Neuronal stem cell (in vitro differentiated cells): ENCODE data around the gene HPX.

ENCODE experiments used
- DNase-seq: peaks from one replicate; pipeline ENCODE4 v3.0.0-alpha.2; 2013; ENCODE audit warnings: low spot score
- H2AFZ ChIP-seq: one replicate; pipeline ENCODE4 v1.6.1; 2013; ENCODE audit warnings: mild to moderate bottlenecking, low read length, inconsistent platforms
- H2AK5ac ChIP-seq: 2 replicates; pipeline ENCODE4 v1.6.1; 2013; ENCODE audit warnings: low read depth, mild to moderate bottlenecking, inconsistent platforms, low read length, moderate library complexity, mixed read lengths
- H2BK120ac ChIP-seq: 2 replicates; pipeline ENCODE4 v1.6.1; 2013; ENCODE audit warnings: low read depth, mild to moderate bottlenecking, inconsistent platforms, low read length, moderate library complexity, mixed read lengths
- H2BK12ac ChIP-seq: one replicate; pipeline ENCODE4 v1.6.1; 2013; ENCODE audit warnings: low read length, inconsistent platforms
- H2BK15ac ChIP-seq: 2 replicates; pipeline ENCODE4 v1.6.1; 2013; ENCODE audit warnings: mild to moderate bottlenecking, low read length, inconsistent platforms, mixed read lengths
- H2BK5ac ChIP-seq: one replicate; pipeline ENCODE4 v1.6.1; 2013; ENCODE audit warnings: inconsistent platforms, mild to moderate bottlenecking, low read length, moderate library complexity
- H3K14ac ChIP-seq: one replicate; pipeline ENCODE4 v1.6.1; 2013; ENCODE audit warnings: low read length, inconsistent platforms
- H3K18ac ChIP-seq: 2 replicates; pipeline ENCODE4 v1.6.1; 2013; ENCODE audit warnings: low read length, inconsistent platforms
- H3K23ac ChIP-seq: 2 replicates; pipeline ENCODE4 v1.6.1; 2013; ENCODE audit warnings: low read depth, mild to moderate bottlenecking, mixed read lengths, low read length, inconsistent platforms; ENCODE audit not compliant: poor library complexity
- H3K27ac ChIP-seq: replicated peaks from 3 replicates; pipeline ENCODE4 v1.5.1; 2013; ENCODE audit warnings: low read length, inconsistent platforms
- H3K27me3 ChIP-seq, 3 experiments: 2 replicates each; pipeline ENCODE4 v1.6.1; 2013; ENCODE audit warnings: low read length in 3 of 3, mild to moderate bottlenecking in 2 of 3, inconsistent platforms in 1 of 3, low read depth in 1 of 3, mixed read lengths in 1 of 3, moderate library complexity in 1 of 3; ENCODE audit not compliant: control insufficient read depth in 3 of 3, insufficient read depth in 3 of 3
- H3K36me3 ChIP-seq, 2 donors: replicated peaks in 1 of 2; 2 replicates each; pipeline ENCODE4 v1.6.1; 2013; ENCODE audit warnings: low read length in 2 of 2; ENCODE audit not compliant: control insufficient read depth in 2 of 2, insufficient read depth in 2 of 2
- H3K4ac ChIP-seq: 2 replicates; pipeline ENCODE4 v1.6.1; 2013; ENCODE audit warnings: inconsistent platforms, mild to moderate bottlenecking, low read length, moderate library complexity
- H3K4me1 ChIP-seq, 2 donors: 1 replicate in 1 of 2; 2 replicates in 1 of 2; pipeline ENCODE4 v1.6.1; 2013; ENCODE audit warnings: low read length in 2 of 2, low read depth in 1 of 2; ENCODE audit not compliant: control insufficient read depth in 2 of 2, insufficient read depth in 1 of 2
- H3K4me2 ChIP-seq: one replicate; pipeline ENCODE4 v1.6.1; 2013; ENCODE audit warnings: mild to moderate bottlenecking, low read length, inconsistent platforms; ENCODE audit not compliant: insufficient read depth, poor library complexity, severe bottlenecking
- H3K4me3 ChIP-seq, 2 donors: 2 replicates each; pipeline ENCODE4 v1.5.1; 2013; ENCODE audit warnings: low read length in 2 of 2, mild to moderate bottlenecking in 2 of 2, inconsistent platforms in 1 of 2, moderate library complexity in 1 of 2
- H3K79me1 ChIP-seq: one replicate; pipeline ENCODE4 v1.6.1; 2013; ENCODE audit warnings: low read depth, mild to moderate bottlenecking, inconsistent platforms, low read length, moderate library complexity
- H3K9ac ChIP-seq: one replicate; pipeline ENCODE4 v1.6.1; 2013; ENCODE audit warnings: mild to moderate bottlenecking, low read depth, low read length, inconsistent platforms; ENCODE audit not compliant: poor library complexity
- H3K9me3 ChIP-seq, 2 donors: replicated peaks in 1 of 2; 2 replicates each; pipeline versions ENCODE3 to v1.6.1; 2013; ENCODE audit warnings: low read length in 2 of 2, mild to moderate bottlenecking in 2 of 2, inconsistent platforms in 1 of 2, low read depth in 1 of 2, mixed read lengths in 1 of 2, moderate library complexity in 1 of 2; ENCODE audit not compliant: control insufficient read depth in 2 of 2, insufficient read depth in 1 of 2
- H4K8ac ChIP-seq: one replicate; pipeline ENCODE4 v1.6.1; 2013; ENCODE audit warnings: low read depth, mild to moderate bottlenecking, inconsistent platforms, low read length, moderate library complexity
- H4K91ac ChIP-seq: one replicate; pipeline ENCODE4 v1.6.1; 2013; ENCODE audit warnings: low read length, low read depth, mild to moderate bottlenecking, inconsistent platforms; ENCODE audit not compliant: poor library complexity
- WGBS, 2 donors: extraction: QIAGEN DNeasy Blood & Tissue Kit; methylation state at CpG; one replicate each; pipeline ENCODE4 v1.1.7; 2013; ENCODE audit warnings: missing lambda C conversion rate in 2 of 2, mixed read lengths in 1 of 2; ENCODE audit not compliant: insufficient read length in 2 of 2, insufficient replicate concordance in 1 of 2; ENCODE audit errors: extremely low coverage in 2 of 2; 5-methylcytosine and 5-hydroxymethylcytosine counted together

HPX gene

GRCh38 chr11:6456361-6457073, 15.7 kb upstream of the HPX start:
- no peak overlapping the region for H2BK12ac ChIP-seq
- no peak overlapping the region for H2BK5ac ChIP-seq
- no peak overlapping the region for H3K4me2 ChIP-seq
- H3K9me3 ChIP-seq: no peaks in the 10 kb centered on the region
- peaks cover 3% of the 10 kb centered on the region for H3K79me1 ChIP-seq
- no peak overlapping the region for H4K8ac ChIP-seq
- no peak overlapping the region for H3K4me3 ChIP-seq
- H2BK120ac ChIP-seq: no peak overlapping the region
- no peak for DNase-seq
- peaks cover 25 to 69% of the 10 kb centered on the region in 2 donors for H3K36me3 ChIP-seq
- H3K18ac ChIP-seq: no peak overlapping the region
- H3K23ac ChIP-seq: peak overlapping the region; percentile 7
- H3K9ac ChIP-seq: no peak overlapping the region
- no peak overlapping the region for H2BK15ac ChIP-seq
- no CpG with 5 or more reads among the region's 56 CpGs for WGBS, 2 donors
- H3K27me3 ChIP-seq: no peaks in the 10 kb centered on the region
- H3K4me1 ChIP-seq: no peaks in the 10 kb centered on the region
- no peak overlapping the region for H3K27ac ChIP-seq
- no peak overlapping the region for H3K4ac ChIP-seq
- H2AK5ac ChIP-seq: no peak overlapping the region
- no peak overlapping the region for H2AFZ ChIP-seq
- no peak overlapping the region for H3K14ac ChIP-seq
- no peak overlapping the region for H4K91ac ChIP-seq

GRCh38 chr11:6455070-6455469, 14.3 kb upstream of the HPX start:
- Histone ChIP-seq H3K4ac (no peak overlapping the region), H4K91ac (no peak overlapping the region), H3K36me3 (peaks cover 33 to 78% of the 10 kb centered on the region in 2 donors), H2BK120ac (no peak overlapping the region), H3K27ac (no peak overlapping the region), H3K4me1 (no peaks in the 10 kb centered on the region), H2BK15ac (no peak overlapping the region), H2AFZ (no peak overlapping the region), H3K4me2 (no peak overlapping the region), H3K79me1 (peaks cover 3% of the 10 kb centered on the region), H3K4me3 (no peak overlapping the region), H2BK5ac (no peak overlapping the region), H3K14ac (no peak overlapping the region), H2AK5ac (no peak overlapping the region), H3K18ac (no peak overlapping the region), H4K8ac (no peak overlapping the region), H3K9me3 (no peaks in the 10 kb centered on the region), H3K27me3 (no peaks in the 10 kb centered on the region), H3K23ac (no peak overlapping the region), H2BK12ac (no peak overlapping the region), H3K9ac (no peak overlapping the region)
- WGBS, 2 donors: no CpG with 5 or more reads among the region's 2 CpGs
- DNase-seq: no peak

GRCh38 chr11:6453152-6453551, 12.4 kb upstream of the HPX start:
- no peak overlapping the region for H3K27ac ChIP-seq
- no peak overlapping the region for H4K91ac ChIP-seq
- no peak overlapping the region for H2BK120ac ChIP-seq
- no peak overlapping the region for H3K23ac ChIP-seq
- H2AK5ac ChIP-seq: no peak overlapping the region
- H2BK5ac ChIP-seq: no peak overlapping the region
- H3K14ac ChIP-seq: no peak overlapping the region
- H2BK12ac ChIP-seq: no peak overlapping the region
- H2BK15ac ChIP-seq: no peak overlapping the region
- no peak overlapping the region for H3K4me2 ChIP-seq
- no peaks in the 10 kb centered on the region for H3K4me1 ChIP-seq
- no peak overlapping the region for H3K4ac ChIP-seq
- WGBS, 2 donors: no CpG with 5 or more reads among the region's 2 CpGs
- H4K8ac ChIP-seq: no peak overlapping the region
- H3K9me3 ChIP-seq: no peaks in the 10 kb centered on the region
- no peaks in the 10 kb centered on the region for H3K27me3 ChIP-seq
- H2AFZ ChIP-seq: no peak overlapping the region
- no peak overlapping the region for H3K18ac ChIP-seq
- peaks cover 38 to 84% of the 10 kb centered on the region in 2 donors for H3K36me3 ChIP-seq
- H3K79me1 ChIP-seq: peaks cover 3% of the 10 kb centered on the region
- no peak for DNase-seq
- no peak overlapping the region for H3K9ac ChIP-seq
- H3K4me3 ChIP-seq: no peak overlapping the region

GRCh38 chr11:6452219-6452618, 11.4 kb upstream of the HPX start:
- Histone ChIP-seq H3K79me1 (peaks cover 3% of the 10 kb centered on the region), H2AFZ (no peak overlapping the region), H3K9ac (no peak overlapping the region), H2BK120ac (no peak overlapping the region), H3K4me3 (no peak overlapping the region), H3K27ac (no peak overlapping the region), H3K4ac (no peak overlapping the region), H2BK12ac (no peak overlapping the region), H2BK15ac (no peak overlapping the region), H3K4me1 (no peaks in the 10 kb centered on the region), H2BK5ac (no peak overlapping the region), H3K23ac (no peak overlapping the region), H3K18ac (no peak overlapping the region), H2AK5ac (no peak overlapping the region), H3K14ac (no peak overlapping the region), H3K36me3 (peaks cover 36 to 75% of the 10 kb centered on the region in 2 donors), H3K4me2 (no peak overlapping the region), H4K91ac (no peak overlapping the region), H4K8ac (no peak overlapping the region), H3K27me3 (no peaks in the 10 kb centered on the region), H3K9me3 (no peaks in the 10 kb centered on the region)
- no CpG with 5 or more reads among the region's 3 CpGs for whole genome bisulfite sequencing, 2 donors
- no peak for DNase-seq
